ENCODE measurements around the gene SORCS2.

The SORCS2 gene

DNA sequence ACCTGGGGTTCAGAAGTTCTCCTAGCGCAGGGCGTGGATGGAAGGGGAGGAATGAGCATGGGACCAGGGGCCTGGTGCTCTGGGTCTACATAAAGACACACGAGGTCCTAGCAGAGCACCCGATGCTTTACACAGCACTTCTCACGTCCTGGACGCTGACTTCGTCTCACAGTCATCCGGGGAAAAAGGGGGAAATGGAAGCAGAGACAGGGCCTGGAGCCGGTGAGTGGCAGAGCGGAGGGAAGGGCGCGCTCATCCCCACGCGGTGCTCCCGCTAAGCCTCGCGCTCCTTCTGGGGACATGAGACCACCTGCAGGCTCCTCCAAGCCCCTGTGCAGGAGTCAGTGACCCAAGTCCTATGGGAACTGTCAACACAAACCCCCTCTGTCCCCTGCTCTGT lies 589.7 kb downstream of the SORCS2 start:
- Histone ChIP-seq H3K27me3 (ENCODE audit: insufficient read depth, low read length) (no peaks in the 10 kb centered on the region), H3K9ac (ENCODE audit: low read depth, low read length) (no peak overlapping the region; the same call in 1 of the 2 replicates), H3K27ac (ENCODE audit: low read depth, low read length) (no peak overlapping the region), H3K9me3 (ENCODE audit: insufficient read depth, low read depth, low read length) (no peaks in the 10 kb centered on the region), H3K36me3 (ENCODE audit: insufficient read depth, low read length) (peaks cover 35% of the 10 kb centered on the region), H3K4me3 (ENCODE audit: low read length) (no peak overlapping the region), H3K4me1 (ENCODE audit: insufficient read depth, low read length) (no peaks in the 10 kb centered on the region)
- 92% methylated on average over 17 of the region's 17 CpGs for WGBS

DNA sequence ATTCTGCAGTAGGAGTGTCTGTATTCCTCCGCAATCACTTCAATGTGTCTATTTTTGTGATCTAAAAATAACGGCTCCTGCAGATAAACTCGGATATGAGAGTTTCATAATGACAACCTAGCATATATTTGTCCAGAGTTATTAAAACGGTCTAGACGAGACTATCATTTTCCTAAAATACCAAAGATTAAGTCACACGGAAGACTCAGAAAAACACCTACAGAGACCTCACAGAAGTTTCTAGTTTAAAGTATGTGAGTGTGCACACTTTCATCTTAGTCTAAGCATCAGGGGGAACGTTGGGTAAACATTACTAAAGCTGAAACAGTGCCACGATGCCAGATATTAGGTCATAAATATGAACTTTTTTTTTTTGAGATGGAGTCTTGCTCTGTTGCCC lies 590.4 kb downstream of the SORCS2 start:
- Histone ChIP-seq H3K4me3 (ENCODE audit: low read length) (no peak overlapping the region), H3K27ac (ENCODE audit: low read depth, low read length) (no peak overlapping the region), H3K4me1 (ENCODE audit: insufficient read depth, low read length) (no peaks in the 10 kb centered on the region), H3K36me3 (ENCODE audit: insufficient read depth, low read length) (peaks cover 27% of the 10 kb centered on the region), H3K9me3 (ENCODE audit: insufficient read depth, low read depth, low read length) (no peaks in the 10 kb centered on the region), H3K9ac (ENCODE audit: low read depth, low read length) (no peak overlapping the region), H3K27me3 (ENCODE audit: insufficient read depth, low read length) (no peaks in the 10 kb centered on the region)
- 96% methylated on average over 8 of the region's 8 CpGs for WGBS

DNA sequence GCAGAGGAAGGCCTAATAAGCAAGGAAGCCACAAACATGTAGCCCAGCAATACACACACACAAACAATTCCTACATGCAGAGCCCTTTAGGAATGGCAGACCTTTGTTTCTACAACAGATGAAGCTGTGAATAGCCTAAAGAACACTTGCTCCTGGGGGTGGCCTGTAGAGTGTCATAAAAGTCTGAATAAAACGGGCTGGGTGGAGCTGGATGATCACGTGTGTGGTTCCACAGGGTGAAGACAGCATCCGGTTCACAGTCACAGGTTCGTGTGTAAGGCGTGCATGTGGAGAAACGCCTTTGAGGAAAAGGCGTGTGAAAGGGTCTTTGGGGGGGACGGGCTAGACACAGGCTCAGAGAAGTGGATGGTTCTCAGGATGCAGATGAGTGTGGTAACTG lies 591.2 kb downstream of the SORCS2 start:
- Histone ChIP-seq H3K27me3 (ENCODE audit: insufficient read depth, low read length) (no peaks in the 10 kb centered on the region), H3K36me3 (ENCODE audit: insufficient read depth, low read length) (peaks cover 20% of the 10 kb centered on the region), H3K9ac (ENCODE audit: low read depth, low read length) (no peak overlapping the region), H3K4me1 (ENCODE audit: insufficient read depth, low read length) (no peaks in the 10 kb centered on the region), H3K27ac (ENCODE audit: low read depth, low read length) (no peak overlapping the region), H3K9me3 (ENCODE audit: insufficient read depth, low read depth, low read length) (no peaks in the 10 kb centered on the region), H3K4me3 (ENCODE audit: low read length) (no peak overlapping the region)
- 94% methylated on average over 8 of the region's 8 CpGs for whole genome bisulfite sequencing

DNA sequence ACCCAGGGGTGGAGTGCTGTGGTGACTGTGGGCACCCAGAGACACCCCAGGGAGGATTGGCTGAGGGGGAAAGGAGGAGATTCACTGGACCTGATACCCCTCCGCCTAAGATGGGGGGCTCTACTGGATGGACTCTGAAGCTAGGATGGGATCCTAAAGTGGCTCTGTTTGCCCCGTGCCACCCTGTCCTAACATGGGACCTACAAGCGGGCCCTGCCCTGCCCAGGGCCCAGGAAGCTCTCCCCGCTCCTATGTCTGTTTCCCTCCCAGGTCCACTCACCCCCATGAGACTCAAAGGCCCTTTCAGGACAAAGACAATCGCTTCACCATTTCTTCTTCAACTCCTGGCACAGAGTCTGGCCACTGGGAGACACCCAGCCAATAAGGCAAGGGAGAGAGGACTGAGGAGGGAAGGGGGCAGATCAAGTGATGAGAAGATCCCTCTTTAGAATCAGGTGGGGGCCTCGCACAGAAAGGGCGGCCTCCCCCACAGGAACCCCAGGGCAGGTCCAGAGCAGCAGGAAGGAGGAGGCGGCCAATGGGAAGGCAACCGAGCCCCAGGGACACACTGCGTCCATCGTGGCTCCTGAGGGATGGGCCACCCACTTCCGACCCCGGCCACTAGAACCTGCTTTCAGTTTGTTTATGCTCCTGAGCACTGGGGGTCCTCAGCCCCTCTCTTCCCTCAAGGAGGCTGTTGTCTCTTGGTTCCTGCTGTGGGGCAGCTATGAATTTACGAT lies 592.0 kb downstream of the SORCS2 start:
- Histone ChIP-seq H3K27me3 (ENCODE audit: insufficient read depth, low read length) (no peaks in the 10 kb centered on the region), H3K4me3 (ENCODE audit: low read length) (no peak overlapping the region), H3K9me3 (ENCODE audit: insufficient read depth, low read depth, low read length) (no peaks in the 10 kb centered on the region), H3K4me1 (ENCODE audit: insufficient read depth, low read length) (no peaks in the 10 kb centered on the region), H3K27ac (ENCODE audit: low read depth, low read length) (no peak overlapping the region), H3K36me3 (ENCODE audit: insufficient read depth, low read length) (peaks cover 19% of the 10 kb centered on the region), H3K9ac (ENCODE audit: low read depth, low read length) (no peak overlapping the region)
- WGBS = 90% methylated on average over 14 of the region's 14 CpGs

DNA sequence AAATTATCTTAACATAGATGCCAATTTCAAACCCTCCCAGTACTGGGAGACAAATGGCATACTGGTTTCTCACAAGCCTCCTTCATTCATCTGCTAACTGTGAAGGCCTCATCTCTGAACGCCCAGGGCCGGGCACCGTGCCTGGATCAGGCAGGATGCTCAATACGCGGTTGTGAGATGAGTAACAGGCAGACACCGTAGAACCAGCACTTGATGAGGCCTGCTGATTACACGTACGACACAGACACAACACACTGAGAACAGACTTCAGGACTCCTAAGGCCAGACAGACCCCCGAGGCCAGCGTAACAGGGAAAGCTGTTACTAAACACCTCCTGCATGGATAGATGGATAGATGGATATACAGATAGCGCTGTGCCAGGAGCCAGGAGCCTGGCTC lies 592.7 kb downstream of the SORCS2 start:
- H3K4me1 ChIP-seq (ENCODE audit: insufficient read depth, low read length) = no peaks in the 10 kb centered on the region
- WGBS = 96% methylated on average over 11 of the region's 11 CpGs
- no peak overlapping the region for H3K27ac ChIP-seq (ENCODE audit: low read depth, low read length)
- peaks cover 19% of the 10 kb centered on the region for H3K36me3 ChIP-seq (ENCODE audit: insufficient read depth, low read length)
- no peaks in the 10 kb centered on the region for H3K9me3 ChIP-seq (ENCODE audit: insufficient read depth, low read depth, low read length)
- no peaks in the 10 kb centered on the region for H3K27me3 ChIP-seq (ENCODE audit: insufficient read depth, low read length)
- H3K4me3 ChIP-seq (ENCODE audit: low read length) = no peak overlapping the region
- no peak overlapping the region for H3K9ac ChIP-seq (ENCODE audit: low read depth, low read length)

DNA sequence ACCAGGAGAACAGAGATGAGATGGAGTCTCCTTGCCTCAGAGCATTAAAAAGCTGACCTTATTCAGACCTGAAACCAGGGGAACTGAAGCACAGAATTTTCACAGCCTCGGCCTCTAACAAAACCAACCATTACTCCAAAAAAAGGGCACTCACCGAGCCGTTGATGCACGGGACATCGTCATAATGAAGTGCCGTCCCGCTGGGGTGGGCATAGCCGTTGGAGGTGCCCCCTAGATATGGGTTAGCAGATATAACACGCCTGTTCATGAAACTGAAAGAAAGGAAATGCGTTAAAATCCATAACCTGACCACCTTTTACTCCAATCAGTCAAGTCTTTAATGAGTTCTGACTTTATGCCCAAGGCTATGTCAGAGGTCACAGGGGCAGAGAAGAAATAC lies 593.7 kb downstream of the SORCS2 start:
- Histone ChIP-seq H3K4me3 (ENCODE audit: low read length) (no peak overlapping the region), H3K36me3 (ENCODE audit: insufficient read depth, low read length) (peaks cover 22% of the 10 kb centered on the region), H3K27me3 (ENCODE audit: insufficient read depth, low read length) (no peaks in the 10 kb centered on the region), H3K4me1 (ENCODE audit: insufficient read depth, low read length) (no peaks in the 10 kb centered on the region), H3K27ac (ENCODE audit: low read depth, low read length) (no peak overlapping the region), H3K9me3 (ENCODE audit: insufficient read depth, low read depth, low read length) (no peaks in the 10 kb centered on the region), H3K9ac (ENCODE audit: low read depth, low read length) (no peak overlapping the region)
- 96% methylated on average over 10 of the region's 10 CpGs for WGBS

DNA sequence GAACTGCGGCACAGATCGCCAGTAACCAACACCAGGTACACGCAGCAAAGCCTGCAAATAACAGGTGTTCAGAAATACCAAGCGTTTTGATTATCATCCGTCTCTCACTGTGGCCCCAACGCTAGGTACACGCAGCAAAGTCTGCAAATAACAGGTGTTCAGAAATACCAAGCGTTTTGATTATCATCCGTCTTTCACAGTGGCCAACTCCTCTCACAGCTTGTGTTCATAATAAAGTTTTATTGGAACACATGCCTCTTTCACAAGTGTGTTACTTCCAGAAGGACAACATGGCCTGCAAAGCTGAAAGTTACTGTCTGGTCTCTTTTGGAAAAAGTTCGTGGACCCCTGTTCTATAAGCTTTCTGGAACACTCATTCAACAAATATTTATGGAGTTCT lies 594.2 kb downstream of the SORCS2 start:
- Histone ChIP-seq H3K9me3 (ENCODE audit: insufficient read depth, low read depth, low read length) (no peaks in the 10 kb centered on the region), H3K27me3 (ENCODE audit: insufficient read depth, low read length) (no peaks in the 10 kb centered on the region), H3K4me1 (ENCODE audit: insufficient read depth, low read length) (no peaks in the 10 kb centered on the region), H3K36me3 (ENCODE audit: insufficient read depth, low read length) (peaks cover 18% of the 10 kb centered on the region), H3K27ac (ENCODE audit: low read depth, low read length) (no peak overlapping the region), H3K4me3 (ENCODE audit: low read length) (no peak overlapping the region), H3K9ac (ENCODE audit: low read depth, low read length) (no peak overlapping the region)
- WGBS = 91% methylated on average over 10 of the region's 10 CpGs

DNA sequence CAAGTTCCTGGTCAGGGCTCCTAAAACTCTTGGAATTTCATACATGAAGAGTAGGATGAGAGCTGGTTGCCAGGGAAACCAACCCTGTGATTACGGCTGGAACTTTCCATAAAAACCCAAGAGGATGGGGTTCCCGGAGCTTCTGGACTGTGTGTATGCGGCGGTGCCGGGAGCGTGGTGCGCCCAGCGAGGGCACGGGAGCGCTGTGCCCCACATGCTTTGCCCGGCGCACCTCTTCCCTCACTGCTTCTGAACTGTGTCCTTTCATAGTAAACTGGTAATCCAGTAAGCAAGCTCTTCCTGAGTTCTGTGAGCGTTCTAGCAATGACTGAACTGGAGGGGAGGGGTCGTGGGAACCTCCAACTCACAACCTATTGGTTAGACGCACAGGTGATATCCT lies 594.7 kb downstream of the SORCS2 start:
- H3K36me3 ChIP-seq (ENCODE audit: insufficient read depth, low read length) = peaks cover 18% of the 10 kb centered on the region
- WGBS = 96% methylated on average over 15 of the region's 15 CpGs
- no peaks in the 10 kb centered on the region for H3K27me3 ChIP-seq (ENCODE audit: insufficient read depth, low read length)
- H3K9ac ChIP-seq (ENCODE audit: low read depth, low read length) = no peak overlapping the region
- H3K4me3 ChIP-seq (ENCODE audit: low read length) = no peak overlapping the region
- H3K4me1 ChIP-seq (ENCODE audit: insufficient read depth, low read length) = no peaks in the 10 kb centered on the region
- no peaks in the 10 kb centered on the region for H3K9me3 ChIP-seq (ENCODE audit: insufficient read depth, low read depth, low read length)
- no peak overlapping the region for H3K27ac ChIP-seq (ENCODE audit: low read depth, low read length)

DNA sequence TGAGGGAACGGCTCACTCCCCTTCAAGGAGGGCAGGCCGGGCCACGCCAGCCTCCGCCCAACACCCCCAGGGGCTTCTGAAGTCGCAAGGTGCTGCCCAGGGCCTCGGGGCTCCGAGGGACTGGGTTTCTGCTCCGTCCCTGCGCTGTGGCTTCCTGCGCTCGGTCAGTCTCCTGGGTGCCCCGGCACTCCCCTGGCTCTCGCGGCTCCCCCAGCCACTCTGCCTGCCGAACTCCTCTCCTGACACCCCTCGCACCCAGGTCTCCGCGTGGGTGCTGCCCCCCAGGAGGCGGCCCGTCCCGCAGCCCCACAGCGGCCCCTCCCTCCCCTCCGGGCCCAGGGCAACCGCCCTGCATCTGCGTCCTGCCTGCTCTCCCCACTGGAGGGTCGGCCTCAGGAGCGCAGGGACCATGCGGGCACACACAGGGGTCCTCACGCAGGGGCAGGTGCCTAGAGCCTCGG lies 595.4 kb downstream of the SORCS2 start:
- no peaks in the 10 kb centered on the region for H3K9me3 ChIP-seq (ENCODE audit: insufficient read depth, low read depth, low read length)
- no peak overlapping the region for H3K4me3 ChIP-seq (ENCODE audit: low read length)
- H3K4me1 ChIP-seq (ENCODE audit: insufficient read depth, low read length) = no peaks in the 10 kb centered on the region
- no peaks in the 10 kb centered on the region for H3K27me3 ChIP-seq (ENCODE audit: insufficient read depth, low read length)
- no peak overlapping the region for H3K27ac ChIP-seq (ENCODE audit: low read depth, low read length)
- H3K9ac ChIP-seq (ENCODE audit: low read depth, low read length) = no peak overlapping the region
- peaks cover 23% of the 10 kb centered on the region for H3K36me3 ChIP-seq (ENCODE audit: insufficient read depth, low read length)
- 95% methylated on average over 30 of the region's 30 CpGs for WGBS

DNA sequence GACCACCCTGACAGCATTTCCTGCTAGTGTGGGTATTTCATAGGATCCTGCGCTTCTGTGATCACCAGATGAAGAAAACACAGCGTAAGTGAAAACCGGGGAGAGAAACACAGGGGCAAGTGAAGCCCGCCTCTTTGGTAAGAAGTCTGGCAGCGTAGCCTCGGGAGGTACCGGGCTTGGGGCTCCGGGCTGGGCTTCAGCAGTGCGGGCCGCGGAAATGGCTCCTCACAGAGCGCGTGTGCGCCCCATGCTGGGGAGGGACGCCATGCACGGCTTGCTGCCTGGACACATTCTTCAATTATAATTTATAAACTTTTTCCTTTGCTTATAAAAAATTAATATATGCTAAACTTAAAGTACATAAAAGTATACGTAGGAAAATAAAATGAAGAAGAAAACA lies 595.9 kb downstream of the SORCS2 start:
- H3K36me3 ChIP-seq (ENCODE audit: insufficient read depth, low read length) = peaks cover 27% of the 10 kb centered on the region
- WGBS = 93% methylated on average over 15 of the region's 17 CpGs
- H3K27ac ChIP-seq (ENCODE audit: low read depth, low read length) = no peak overlapping the region
- H3K4me3 ChIP-seq (ENCODE audit: low read length) = no peak overlapping the region
- no peaks in the 10 kb centered on the region for H3K27me3 ChIP-seq (ENCODE audit: insufficient read depth, low read length)
- H3K9ac ChIP-seq (ENCODE audit: low read depth, low read length) = no peak overlapping the region
- no peaks in the 10 kb centered on the region for H3K4me1 ChIP-seq (ENCODE audit: insufficient read depth, low read length)
- H3K9me3 ChIP-seq (ENCODE audit: insufficient read depth, low read depth, low read length) = no peaks in the 10 kb centered on the region

DNA sequence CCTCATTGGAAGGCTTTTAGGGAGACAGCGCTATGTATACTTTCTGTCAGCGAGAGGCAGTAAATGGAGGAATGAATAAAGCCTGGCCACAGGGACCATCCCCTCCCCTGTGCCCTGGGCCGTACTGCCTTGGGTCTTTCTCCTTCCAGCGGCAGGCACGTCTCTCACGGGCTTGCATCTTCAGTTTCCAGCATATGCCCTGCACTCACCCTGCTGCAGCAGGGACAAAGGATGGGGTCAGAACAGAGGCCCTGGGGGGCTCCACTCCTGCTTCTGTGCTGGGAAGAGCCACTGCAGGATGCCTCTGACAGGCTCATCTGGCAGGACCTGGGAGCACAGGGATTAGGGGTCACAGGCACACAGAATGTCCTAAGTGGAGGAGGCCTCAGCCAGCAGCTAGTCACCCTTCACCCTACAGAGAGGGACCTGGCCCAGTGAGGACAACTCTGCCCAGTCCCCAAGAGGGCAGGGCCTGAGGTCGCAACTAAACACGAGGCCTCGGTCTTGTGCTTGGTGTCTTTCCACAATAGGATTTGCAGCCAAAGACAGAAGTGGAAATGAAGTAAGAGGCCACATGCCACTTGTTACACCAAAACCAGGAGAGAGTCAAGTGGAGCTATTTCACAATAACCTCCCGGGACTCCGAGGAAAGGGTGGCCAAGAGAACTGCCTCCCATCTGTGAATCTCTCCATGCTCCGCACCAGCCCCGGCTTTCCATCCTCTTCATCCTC lies 596.5 kb downstream of the SORCS2 start:
- no peak overlapping the region for H3K9ac ChIP-seq (ENCODE audit: low read depth, low read length)
- H3K4me3 ChIP-seq (ENCODE audit: low read length) = no peak overlapping the region
- H3K36me3 ChIP-seq (ENCODE audit: insufficient read depth, low read length) = peaks cover 33% of the 10 kb centered on the region
- H3K27ac ChIP-seq (ENCODE audit: low read depth, low read length) = no peak overlapping the region
- no peaks in the 10 kb centered on the region for H3K4me1 ChIP-seq (ENCODE audit: insufficient read depth, low read length)
- no peaks in the 10 kb centered on the region for H3K27me3 ChIP-seq (ENCODE audit: insufficient read depth, low read length)
- H3K9me3 ChIP-seq (ENCODE audit: insufficient read depth, low read depth, low read length) = no peaks in the 10 kb centered on the region
- 91% methylated on average over 12 of the region's 13 CpGs for WGBS

Data from HUES64 (cell line).